IMR-90 (cell line): ENCODE measurements around the gene ANKRD33B.

Experiments
- CTCF ChIP-seq: conservative IDR thresholded peaks from 2 replicates; pipeline ENCODE4 v1.5.1; 2012; ENCODE audit warnings: mild to moderate bottlenecking, low read depth, low read length, improper control_type of control experiment
- NFE2L2 ChIP-seq: fragments of 150-350 bp; IDR thresholded peaks from 2 replicates; pipeline ENCODE4 v1.6.1; 2016; ENCODE audit warnings: low read depth, mild to moderate bottlenecking, low read length
- POLR2A ChIP-seq: IDR thresholded peaks from 2 replicates; pipeline ENCODE4 v1.6.1; 2012; ENCODE audit warnings: mild to moderate bottlenecking, low read depth, low read length
- RFX5 ChIP-seq: IDR thresholded peaks from 2 replicates; pipeline ENCODE4 v1.8.0; 2012; ENCODE audit warnings: low read depth, mild to moderate bottlenecking, low read length, moderate library complexity

- no peak for TF ChIP-seq CTCF
- TF ChIP-seq NFE2L2 = no peak
- TF ChIP-seq POLR2A = no peak
- no peak for TF ChIP-seq RFX5
These were observed 13.5 kb upstream of the ANKRD33B start for GRCh38 chr5:10550222-10550995.
